HepG2 (cell line): Measurements from ENCODE around the gene CKS1B. TPM values are rescaled to one million over a fixed set of nuclear protein-coding genes. Genes with fewer than 3 reads are reported as not detected.
A peak's percentile ranks its signal among the peaks of the same experiment; 100 is the strongest.

Source experiments
- ATF7-NPFF ChIP-seq: sonication (generic); formaldehyde crosslinking; IDR thresholded peaks from 2 replicates; pipeline ENCODE4 v1.8.1; 2023; ENCODE audit warnings: mild to moderate bottlenecking, low read depth, missing genetic modification reagents, moderate library complexity
- CENPX ChIP-seq: sonication (generic); formaldehyde crosslinking; IDR thresholded peaks from 2 replicates; pipeline ENCODE4 v1.9.0; 2021; ENCODE audit warnings: mild to moderate bottlenecking, missing genetic modification reagents, moderate library complexity
- EZH2 ChIP-seq: conservative IDR thresholded peaks from 2 replicates; pipeline ENCODE4 v1.6.1; 2012; ENCODE audit warnings: mild to moderate bottlenecking, low read depth, low read length, moderate library complexity
- GATAD1 ChIP-seq: IDR thresholded peaks from 2 replicates; pipeline ENCODE4 v1.6.1; 2016; ENCODE audit warnings: missing genetic modification reagents, missing compliant biosample characterization
- KDM1A ChIP-seq: IDR thresholded peaks from 2 replicates; pipeline ENCODE4 v1.6.1; 2016; ENCODE audit warnings: missing compliant biosample characterization
- KMT2B ChIP-seq: IDR thresholded peaks from 2 replicates; pipeline ENCODE4 v1.6.1; 2016; ENCODE audit warnings: missing genetic modification reagents, missing compliant biosample characterization
- PCBP2 ChIP-seq: fragments of 200-400 bp; formaldehyde crosslinking; optimal IDR thresholded peaks from 2 replicates; pipeline ENCODE3; 2018; ENCODE audit warnings: low read length, low read depth; ENCODE audit not compliant: poor library complexity, severe bottlenecking
- RXRB ChIP-seq: IDR thresholded peaks from 2 replicates; pipeline ENCODE4 v1.6.1; 2016; ENCODE audit warnings: borderline replicate concordance, missing genetic modification reagents, missing compliant biosample characterization
- SETDB1 ChIP-seq: sonication (generic); formaldehyde crosslinking; IDR thresholded peaks from 2 replicates; pipeline ENCODE4 v1.5.1; 2020; ENCODE audit warnings: missing genetic modification reagents, mild to moderate bottlenecking, borderline replicate concordance
- ZEB1 ChIP-seq: IDR thresholded peaks from 2 replicates; pipeline ENCODE4 v1.6.1; 2012; ENCODE audit warnings: mild to moderate bottlenecking, low read depth, inconsistent platforms; ENCODE audit not compliant: insufficient replicate concordance
- ZFX ChIP-seq: sonication (generic); formaldehyde crosslinking; IDR thresholded peaks from 2 replicates; pipeline ENCODE4 v1.4.0; 2020; ENCODE audit warnings: mild to moderate bottlenecking, low read depth, missing genetic modification reagents, moderate library complexity
- ZNF12 ChIP-seq: sonication (generic); formaldehyde crosslinking; IDR thresholded peaks from 2 replicates; pipeline ENCODE4 v1.5.0; 2020; ENCODE audit warnings: missing genetic modification reagents
- ZNF251 ChIP-seq: sonication (generic); formaldehyde crosslinking; IDR thresholded peaks from 2 replicates; pipeline ENCODE4 v1.9.0; 2021; ENCODE audit warnings: mild to moderate bottlenecking, missing genetic modification reagents
- ZNF263 ChIP-seq: sonication (generic); formaldehyde crosslinking; IDR thresholded peaks from 2 replicates; pipeline ENCODE4 v1.4.0; 2020; ENCODE audit warnings: missing genetic modification reagents
- ZNF354B ChIP-seq: sonication (generic); formaldehyde crosslinking; IDR thresholded peaks from 2 replicates; pipeline ENCODE4 v1.8.0; 2022; ENCODE audit warnings: mild to moderate bottlenecking, missing genetic modification reagents
- ZNF441 ChIP-seq: sonication (generic); formaldehyde crosslinking; IDR thresholded peaks from 2 replicates; pipeline ENCODE4 v1.7.0; 2021; ENCODE audit warnings: missing genetic modification reagents, borderline replicate concordance
- ZNF720 ChIP-seq: sonication (generic); formaldehyde crosslinking; IDR thresholded peaks from 2 replicates; pipeline ENCODE4 v1.4.0; 2020; ENCODE audit warnings: missing genetic modification reagents
- polyA plus RNA-seq, 8 experiments: library from polyadenylated mRNA; depleted of rRNA in 3 of 8; stranded (reverse) in 7 of 8; unstranded in 1 of 8; fragments of >200 nt; fragmentation: Illumina TruSeq in 4 of 8; extraction: Trizol in 4 of 8; gene quantifications; 2 replicates each; pipeline versions ENCODE4 v1.2.1 to v1.2.3, GENCODE V29; 2011 to 2016; ENCODE audit warnings: low read depth in 4 of 8, missing spikeins in 1 of 8, mixed read lengths in 1 of 8; ENCODE audit not compliant: insufficient read depth in 1 of 8
- total RNA-seq, 5 experiments: library from RNA; depleted of rRNA; stranded (reverse); fragments of >200 nt; fragmentation: Illumina TruSeq; extraction: Trizol; gene quantifications; 2 replicates each; pipeline ENCODE4 v1.2.3, GENCODE V29; 2016; ENCODE audit warnings: low read depth in 1 of 5
- TF ChIP-seq, protein P1 (sequence below): sonication (generic); formaldehyde crosslinking; IDR thresholded peaks from 2 replicates; pipeline ENCODE4 v1.5.0; 2020; ENCODE audit warnings: missing genetic modification reagents
- TF ChIP-seq, protein P2 (sequence below): sonication (generic); formaldehyde crosslinking; IDR thresholded peaks from 2 replicates; pipeline ENCODE4 v1.4.0; 2020; ENCODE audit warnings: low read depth, missing genetic modification reagents
- TF ChIP-seq, protein P3 (sequence below): sonication (generic); formaldehyde crosslinking; IDR thresholded peaks from 2 replicates; pipeline ENCODE4 v1.4.0; 2020; ENCODE audit warnings: missing genetic modification reagents, borderline replicate concordance

Gene CKS1B
- total and polyA plus RNA-seq, 2 of the 13 experiments (the other 11 are each of a cell fraction or from before 2014, with no cell fraction given), result 217 to 222 TPM

DNA sequence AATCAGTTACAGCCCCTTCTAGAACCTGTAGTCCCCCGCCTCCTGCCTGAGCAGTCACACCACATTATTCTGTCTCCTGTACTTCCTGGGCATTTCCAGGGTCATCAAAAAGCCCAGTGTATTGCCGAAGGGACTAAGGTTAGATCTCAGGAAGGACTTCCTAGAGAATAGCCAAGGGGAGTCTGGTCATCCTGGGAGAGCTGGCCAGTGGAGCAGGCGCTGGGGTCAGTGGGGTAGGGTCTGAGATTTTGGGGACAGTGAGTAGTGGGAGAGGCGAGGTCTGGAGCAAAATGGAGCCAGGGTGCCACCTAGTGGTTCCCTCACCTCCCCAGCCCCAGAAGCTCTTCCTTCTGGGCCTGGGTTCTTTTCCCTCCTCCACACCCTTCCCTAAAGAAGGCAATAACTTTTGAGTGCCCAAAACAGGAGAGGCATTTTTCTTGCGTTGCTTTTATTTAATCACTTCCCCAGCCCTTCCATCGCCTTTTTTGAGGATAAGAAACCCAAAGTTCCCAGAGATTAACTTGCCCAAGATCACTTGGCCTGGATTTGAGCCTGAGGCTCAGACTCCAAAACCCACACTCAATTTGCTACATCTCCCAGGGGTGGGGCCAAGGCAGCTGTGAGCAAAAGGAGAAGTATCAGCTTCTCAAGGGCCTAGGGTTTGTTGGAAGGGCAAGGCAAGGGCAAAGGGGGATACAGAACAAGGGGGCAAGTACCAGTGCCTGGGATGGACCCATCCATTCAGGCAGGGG, 30.7 kb upstream of the CKS1B start (continued):
- TF ChIP-seq, protein P1, sequence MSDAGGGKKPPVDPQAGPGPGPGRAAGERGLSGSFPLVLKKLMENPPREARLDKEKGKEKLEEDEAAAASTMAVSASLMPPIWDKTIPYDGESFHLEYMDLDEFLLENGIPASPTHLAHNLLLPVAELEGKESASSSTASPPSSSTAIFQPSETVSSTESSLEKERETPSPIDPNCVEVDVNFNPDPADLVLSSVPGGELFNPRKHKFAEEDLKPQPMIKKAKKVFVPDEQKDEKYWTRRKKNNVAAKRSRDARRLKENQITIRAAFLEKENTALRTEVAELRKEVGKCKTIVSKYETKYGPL (CRISPR knock-in tag), result no peak
- TF ChIP-seq, protein P2, sequence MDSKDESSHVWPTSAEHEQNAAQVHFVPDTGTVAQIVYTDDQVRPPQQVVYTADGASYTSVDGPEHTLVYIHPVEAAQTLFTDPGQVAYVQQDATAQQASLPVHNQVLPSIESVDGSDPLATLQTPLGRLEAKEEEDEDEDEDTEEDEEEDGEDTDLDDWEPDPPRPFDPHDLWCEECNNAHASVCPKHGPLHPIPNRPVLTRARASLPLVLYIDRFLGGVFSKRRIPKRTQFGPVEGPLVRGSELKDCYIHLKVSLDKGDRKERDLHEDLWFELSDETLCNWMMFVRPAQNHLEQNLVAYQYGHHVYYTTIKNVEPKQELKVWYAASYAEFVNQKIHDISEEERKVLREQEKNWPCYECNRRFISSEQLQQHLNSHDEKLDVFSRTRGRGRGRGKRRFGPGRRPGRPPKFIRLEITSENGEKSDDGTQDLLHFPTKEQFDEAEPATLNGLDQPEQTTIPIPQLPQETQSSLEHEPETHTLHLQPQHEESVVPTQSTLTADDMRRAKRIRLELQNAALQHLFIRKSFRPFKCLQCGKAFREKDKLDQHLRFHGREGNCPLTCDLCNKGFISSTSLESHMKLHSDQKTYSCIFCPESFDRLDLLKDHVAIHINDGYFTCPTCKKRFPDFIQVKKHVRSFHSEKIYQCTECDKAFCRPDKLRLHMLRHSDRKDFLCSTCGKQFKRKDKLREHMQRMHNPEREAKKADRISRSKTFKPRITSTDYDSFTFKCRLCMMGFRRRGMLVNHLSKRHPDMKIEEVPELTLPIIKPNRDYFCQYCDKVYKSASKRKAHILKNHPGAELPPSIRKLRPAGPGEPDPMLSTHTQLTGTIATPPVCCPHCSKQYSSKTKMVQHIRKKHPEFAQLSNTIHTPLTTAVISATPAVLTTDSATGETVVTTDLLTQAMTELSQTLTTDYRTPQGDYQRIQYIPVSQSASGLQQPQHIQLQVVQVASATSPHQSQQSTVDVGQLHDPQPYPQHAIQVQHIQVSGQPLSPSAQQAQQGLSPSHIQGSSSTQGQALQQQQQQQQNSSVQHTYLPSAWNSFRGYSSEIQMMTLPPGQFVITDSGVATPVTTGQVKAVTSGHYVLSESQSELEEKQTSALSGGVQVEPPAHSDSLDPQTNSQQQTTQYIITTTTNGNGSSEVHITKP (CRISPR knock-in tag), result no peak
- TF ChIP-seq EZH2 (no peak), PCBP2 (no peak), KDM1A (CRISPR knock-in tag) (0 out of 2 replicates have a peak, but pooled peaks have one; percentile 22), ZNF720 (no peak), ZNF441 (CRISPR knock-in tag) (no peak), RXRB (peak; percentile 29; the same call in 1 of the 2 replicates), ATF7-NPFF (CRISPR knock-in tag) (no peak; the same call in 1 of the 2 replicates), ZNF251 (CRISPR knock-in tag) (no peak), ZNF263 (CRISPR knock-in tag) (0 out of 2 replicates have a peak, but pooled peaks have one; percentile 16), CENPX (CRISPR knock-in tag) (no peak), ZFX (CRISPR knock-in tag) (no peak), KMT2B (CRISPR knock-in tag) (no peak), SETDB1 (CRISPR knock-in tag) (no peak), ZNF12 (CRISPR knock-in tag) (no peak), ZEB1 (peak; percentile 36), ZNF354B (CRISPR knock-in tag) (no peak), GATAD1 (CRISPR knock-in tag) (no peak)
- TF ChIP-seq, protein P3, sequence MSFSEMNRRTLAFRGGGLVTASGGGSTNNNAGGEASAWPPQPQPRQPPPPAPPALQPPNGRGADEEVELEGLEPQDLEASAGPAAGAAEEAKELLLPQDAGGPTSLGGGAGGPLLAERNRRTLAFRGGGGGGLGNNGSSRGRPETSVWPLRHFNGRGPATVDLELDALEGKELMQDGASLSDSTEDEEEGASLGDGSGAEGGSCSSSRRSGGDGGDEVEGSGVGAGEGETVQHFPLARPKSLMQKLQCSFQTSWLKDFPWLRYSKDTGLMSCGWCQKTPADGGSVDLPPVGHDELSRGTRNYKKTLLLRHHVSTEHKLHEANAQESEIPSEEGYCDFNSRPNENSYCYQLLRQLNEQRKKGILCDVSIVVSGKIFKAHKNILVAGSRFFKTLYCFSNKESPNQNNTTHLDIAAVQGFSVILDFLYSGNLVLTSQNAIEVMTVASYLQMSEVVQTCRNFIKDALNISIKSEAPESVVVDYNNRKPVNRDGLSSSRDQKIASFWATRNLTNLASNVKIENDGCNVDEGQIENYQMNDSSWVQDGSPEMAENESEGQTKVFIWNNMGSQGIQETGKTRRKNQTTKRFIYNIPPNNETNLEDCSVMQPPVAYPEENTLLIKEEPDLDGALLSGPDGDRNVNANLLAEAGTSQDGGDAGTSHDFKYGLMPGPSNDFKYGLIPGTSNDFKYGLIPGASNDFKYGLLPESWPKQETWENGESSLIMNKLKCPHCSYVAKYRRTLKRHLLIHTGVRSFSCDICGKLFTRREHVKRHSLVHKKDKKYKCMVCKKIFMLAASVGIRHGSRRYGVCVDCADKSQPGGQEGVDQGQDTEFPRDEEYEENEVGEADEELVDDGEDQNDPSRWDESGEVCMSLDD (CRISPR knock-in tag), result no peak
